Activated T-helper 1 cell treated with anti-CD3 and anti-CD28 coated beads, Interleukin-12 subunit alpha, Interleukin-12 subunit beta, Interleukin-2, Interleukin-4 antibody, amounts not matched to agents 30 ng/mL and 10 ng/mL and 1 ng/mL, durations not matched to agents 14 hours and 24 hours and 36 hours (primary cell): Measurements from ENCODE around the gene PPP2R5B. TPM values are rescaled to one million over a fixed set of nuclear protein-coding genes. Genes with fewer than 3 reads are reported as not detected.

Source experiments
- DNase-seq: peaks from one replicate; pipeline ENCODE4 v3.0.0; 2021; ENCODE audit warnings: low spot score
- H3K27ac Mint-ChIP-seq: one replicate; pipeline ENCODE4 v1.8.0; 2021; ENCODE audit warnings: mild to moderate bottlenecking, mixed read lengths
- H3K27me3 Mint-ChIP-seq: one replicate; pipeline ENCODE4 v1.8.0; 2022; ENCODE audit warnings: mild to moderate bottlenecking, moderate library complexity, mixed read lengths; ENCODE audit not compliant: insufficient read depth
- H3K36me3 Mint-ChIP-seq: one replicate; pipeline ENCODE4 v1.8.0; 2021; ENCODE audit warnings: low read depth, mixed read lengths
- H3K4me1 Mint-ChIP-seq: one replicate; pipeline ENCODE4 v1.8.0; 2021; ENCODE audit warnings: low read depth, mixed read lengths
- H3K4me3 Mint-ChIP-seq: one replicate; pipeline ENCODE4 v1.8.0; 2021; ENCODE audit warnings: mild to moderate bottlenecking, moderate library complexity, mixed read lengths
- H3K9me3 Mint-ChIP-seq: one replicate; pipeline ENCODE4 v1.8.0; 2021; ENCODE audit warnings: mixed read lengths
- intact Hi-C: fragments of 100-400 bp; cut with micrococcal nuclease; formaldehyde crosslinking; loops from one replicate; pipeline ENCODE4 v1.15.1; 2024
- total RNA-seq: library from RNA; stranded (reverse); gene quantifications from 2 replicates; pipeline ENCODE4 v1.2.3, GENCODE V29; 2022

PPP2R5B gene
- total RNA-seq, 1 donor from 2014 or later, result 7.3 TPM

DNA sequence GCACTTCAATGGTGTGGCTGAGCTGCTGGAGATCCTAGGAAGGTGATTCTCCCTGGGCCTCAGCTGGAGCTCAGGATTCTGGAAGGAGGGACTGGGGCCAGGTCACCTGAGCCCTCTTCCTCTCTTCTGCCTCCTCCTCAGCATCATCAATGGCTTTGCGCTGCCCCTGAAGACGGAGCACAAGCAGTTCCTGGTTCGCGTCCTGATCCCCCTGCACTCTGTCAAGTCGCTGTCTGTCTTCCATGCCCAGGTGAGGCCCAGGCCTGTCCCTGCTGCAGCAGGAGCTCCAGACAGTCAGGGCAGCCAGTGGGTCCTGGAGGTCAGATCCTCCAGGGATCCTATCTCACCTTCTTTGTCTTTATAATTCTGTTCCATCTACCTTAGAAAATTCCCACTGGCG, 5.9 kb downstream of the PPP2R5B start:
- intact Hi-C loops, result no loop called here
- peaks cover 27% of the 10 kb centered on the region for H3K36me3 Mint-ChIP-seq
- no peaks in the 10 kb centered on the region for H3K27me3 Mint-ChIP-seq
- DNase-seq, result no peak
- peaks cover 10% of the 10 kb centered on the region for H3K4me1 Mint-ChIP-seq
- no peaks in the 10 kb centered on the region for H3K9me3 Mint-ChIP-seq
- no peak overlapping the region for H3K27ac Mint-ChIP-seq
- no peak overlapping the region for H3K4me3 Mint-ChIP-seq

DNA sequence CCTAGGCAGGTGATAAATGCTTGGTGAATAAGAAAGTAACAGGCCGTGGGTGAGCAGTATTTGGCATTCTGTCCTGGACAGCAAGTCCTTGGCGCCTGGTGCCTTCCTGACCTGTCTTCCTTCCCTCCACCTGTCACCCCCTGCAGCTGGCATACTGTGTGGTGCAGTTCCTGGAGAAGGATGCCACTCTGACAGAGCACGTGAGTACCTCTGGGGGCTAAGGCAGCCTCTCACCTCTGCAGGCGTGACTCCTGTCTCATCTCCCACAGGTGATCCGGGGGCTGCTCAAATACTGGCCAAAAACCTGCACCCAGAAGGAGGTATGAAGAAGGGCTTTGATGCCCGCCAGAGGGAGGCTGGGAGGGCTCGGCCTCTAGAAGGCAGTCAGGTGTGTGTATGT, 6.8 kb downstream of the PPP2R5B start:
- H3K36me3 Mint-ChIP-seq, result peaks cover 27% of the 10 kb centered on the region

DNA sequence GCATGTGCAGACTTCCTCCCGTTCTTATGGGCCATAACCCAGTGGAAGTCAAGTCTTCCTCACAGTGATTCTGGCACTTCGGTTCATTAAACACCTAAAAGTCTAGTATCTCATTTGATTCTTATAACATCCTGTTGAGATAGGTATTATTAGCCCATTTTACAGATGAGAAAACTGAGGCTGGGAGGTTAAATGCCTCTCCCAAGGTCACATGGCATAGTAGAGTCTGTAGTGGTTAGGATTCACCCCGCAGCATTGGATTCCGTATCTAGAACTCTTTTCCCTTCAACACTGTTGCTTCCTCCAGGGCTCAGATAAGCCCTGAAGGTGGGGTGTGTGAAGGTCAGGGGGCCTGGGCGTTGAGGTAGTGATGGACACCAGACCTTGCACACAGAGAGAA, 7.8 kb downstream of the PPP2R5B start:
- no peak overlapping the region for H3K27ac Mint-ChIP-seq
- peaks cover 21% of the 10 kb centered on the region for H3K36me3 Mint-ChIP-seq
- H3K4me1 Mint-ChIP-seq, result peaks cover under 1% of the 10 kb centered on the region
- no peaks in the 10 kb centered on the region for H3K9me3 Mint-ChIP-seq
- H3K27me3 Mint-ChIP-seq, result no peaks in the 10 kb centered on the region
- no peak overlapping the region for H3K4me3 Mint-ChIP-seq
- intact Hi-C loops, result no loop called here
- no peak for DNase-seq

More for the DNA sequence above, 6.8 kb downstream of the PPP2R5B start:
- Mint-ChIP-seq H3K27me3 (no peaks in the 10 kb centered on the region), H3K9me3 (no peaks in the 10 kb centered on the region), H3K27ac (no peak overlapping the region), H3K4me3 (no peak overlapping the region), H3K4me1 (peaks cover 6% of the 10 kb centered on the region)
- intact Hi-C loops, result no loop called here
- DNase-seq, result no peak

DNA sequence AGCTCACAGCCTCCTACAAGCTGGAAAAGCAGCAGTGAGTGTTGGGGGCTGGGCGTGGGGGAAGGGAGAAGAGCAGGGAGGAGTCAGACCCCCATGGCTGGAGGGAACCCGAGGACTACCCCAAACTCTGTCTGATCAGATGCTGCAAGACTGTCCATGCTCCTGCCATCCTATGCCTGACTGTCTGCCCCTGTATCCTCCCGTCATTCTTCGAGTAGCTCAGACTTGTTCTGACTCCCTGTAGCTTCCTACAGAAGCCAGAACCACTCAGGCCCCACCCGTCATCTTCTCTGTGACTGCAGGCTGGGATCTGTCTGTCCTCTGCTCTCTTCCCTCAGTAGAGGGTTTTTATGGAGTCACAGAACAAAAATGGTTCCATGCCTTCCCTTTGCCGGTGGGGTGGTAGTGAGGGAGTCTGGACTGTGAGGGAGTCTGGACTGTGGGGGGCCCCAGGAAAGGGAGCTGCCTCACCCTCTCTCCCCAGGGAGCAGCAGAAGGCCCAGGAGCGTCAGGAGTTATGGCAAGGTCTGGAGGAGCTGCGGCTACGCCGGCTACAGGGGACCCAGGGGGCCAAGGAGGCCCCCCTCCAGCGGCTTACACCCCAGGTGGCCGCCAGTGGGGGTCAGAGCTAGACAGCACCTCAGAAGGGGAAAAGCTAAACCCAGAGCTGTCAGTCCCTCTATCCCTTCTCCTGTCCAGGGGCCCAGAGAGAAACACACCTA, 8.9 kb downstream of the PPP2R5B start:
- intact Hi-C loops, result no loop called here
- Mint-ChIP-seq H3K27me3 (no peaks in the 10 kb centered on the region), H3K4me3 (no peak overlapping the region), H3K9me3 (no peaks in the 10 kb centered on the region), H3K36me3 (peaks cover 17% of the 10 kb centered on the region), H3K27ac (no peak overlapping the region), H3K4me1 (no peaks in the 10 kb centered on the region)
- DNase-seq, result no peak

- DNase-seq, result no peak
- intact Hi-C loops, result no loop called here
- Mint-ChIP-seq H3K27ac (no peak overlapping the region), H3K4me3 (no peak overlapping the region), H3K27me3 (peaks cover 2% of the 10 kb centered on the region), H3K36me3 (peaks cover 17% of the 10 kb centered on the region), H3K4me1 (no peaks in the 10 kb centered on the region), H3K9me3 (no peaks in the 10 kb centered on the region)
These were observed 9.6 kb downstream of the PPP2R5B start for GRCh38 chr11:64933935-64934681.

DNA sequence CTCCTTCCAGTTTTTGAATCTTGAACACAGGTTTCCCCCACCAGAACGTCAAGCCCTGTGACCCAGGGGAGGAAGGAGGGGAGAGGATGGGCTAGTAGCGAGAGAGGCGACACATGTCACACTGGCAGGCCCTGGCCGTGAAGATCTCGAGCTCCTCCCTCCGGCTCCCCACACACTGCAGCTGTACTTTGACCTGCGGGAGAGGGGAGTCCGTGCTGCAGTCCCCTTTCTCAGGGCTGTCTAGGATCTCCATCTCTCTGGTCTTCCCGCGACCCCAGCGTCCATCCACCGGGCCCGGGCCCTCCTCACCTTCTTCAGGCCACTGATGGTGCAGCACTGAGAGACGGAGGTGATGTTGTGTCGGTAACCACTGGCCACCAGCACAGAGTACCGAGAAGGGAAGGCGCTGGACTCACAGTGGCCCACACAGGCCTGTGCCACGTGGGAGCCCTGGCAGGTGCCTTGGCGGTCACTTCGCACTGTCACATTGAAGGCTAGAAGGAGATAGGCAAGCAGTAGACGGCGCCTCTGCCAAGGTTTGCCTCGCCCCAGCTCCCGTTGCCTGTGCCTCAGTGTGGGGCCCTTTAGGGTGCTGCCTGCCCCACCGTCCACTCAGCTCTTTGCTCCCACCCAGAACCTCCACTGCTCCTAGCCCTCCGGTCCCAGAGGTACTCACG, 10.3 kb downstream of the PPP2R5B start:
- no peak overlapping the region for H3K27ac Mint-ChIP-seq
- peaks cover 16% of the 10 kb centered on the region for H3K36me3 Mint-ChIP-seq
- intact Hi-C loops, result no loop called here
- H3K27me3 Mint-ChIP-seq, result peaks cover 2% of the 10 kb centered on the region
- no peak for DNase-seq
- H3K4me3 Mint-ChIP-seq, result no peak overlapping the region
- H3K9me3 Mint-ChIP-seq, result no peaks in the 10 kb centered on the region
- no peaks in the 10 kb centered on the region for H3K4me1 Mint-ChIP-seq

GRCh38 chr11:64935359-64936081, 11.0 kb downstream of the PPP2R5B start, which contains the start of gene GPHA2:
TSS of gene GPHA2 (minus strand) at chr11:64935893. CDS start at chr11:64935460, 433 bp downstream.
- H3K9me3 Mint-ChIP-seq, result no peaks in the 10 kb centered on the region
- no peak within 1 kb of the TSS for H3K27ac Mint-ChIP-seq
- no peak for DNase-seq
- no peaks in the 10 kb centered on the region for H3K4me1 Mint-ChIP-seq
- H3K36me3 Mint-ChIP-seq, result peaks cover 10% of the 10 kb centered on the region
- intact Hi-C loops, result no loop called here
- no peak within 1 kb of the TSS for H3K4me3 Mint-ChIP-seq
- H3K27me3 Mint-ChIP-seq, result peaks cover 4% of the 10 kb centered on the region

DNA sequence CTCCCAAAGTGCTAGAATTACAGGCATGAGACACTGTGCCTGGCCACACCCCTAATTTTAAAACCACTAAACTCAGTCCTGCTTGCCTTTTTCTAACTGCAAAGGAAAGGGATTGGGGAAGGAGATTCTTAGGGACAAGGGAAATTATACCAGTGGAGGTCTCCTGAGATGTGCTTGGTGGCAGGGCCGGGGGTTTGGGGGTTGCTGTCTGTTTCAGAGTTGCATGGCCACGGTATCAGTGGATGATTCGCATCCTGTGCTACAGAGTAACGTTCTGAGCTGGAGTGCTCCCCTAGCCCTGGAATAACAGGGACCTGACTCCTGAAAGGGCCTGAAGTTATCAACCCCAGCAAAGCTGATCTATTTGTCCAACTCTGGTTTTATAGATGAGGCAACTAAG, 12.1 kb downstream of the PPP2R5B start:
- Mint-ChIP-seq H3K27me3 (peaks cover 9% of the 10 kb centered on the region), H3K36me3 (peaks cover 3% of the 10 kb centered on the region), H3K4me1 (no peaks in the 10 kb centered on the region), H3K4me3 (no peak overlapping the region), H3K27ac (no peak overlapping the region), H3K9me3 (no peaks in the 10 kb centered on the region)
- no peak for DNase-seq
- intact Hi-C loops, result no loop called here

GRCh38 chr11:64947208-64947814, 22.8 kb downstream of the PPP2R5B start:
- intact Hi-C loops, result no loop called here
- Mint-ChIP-seq H3K4me3 (no peak overlapping the region), H3K27me3 (peaks cover 33% of the 10 kb centered on the region), H3K27ac (no peak overlapping the region), H3K4me1 (no peaks in the 10 kb centered on the region), H3K36me3 (no peaks in the 10 kb centered on the region), H3K9me3 (no peaks in the 10 kb centered on the region)
- no peak for DNase-seq

DNA sequence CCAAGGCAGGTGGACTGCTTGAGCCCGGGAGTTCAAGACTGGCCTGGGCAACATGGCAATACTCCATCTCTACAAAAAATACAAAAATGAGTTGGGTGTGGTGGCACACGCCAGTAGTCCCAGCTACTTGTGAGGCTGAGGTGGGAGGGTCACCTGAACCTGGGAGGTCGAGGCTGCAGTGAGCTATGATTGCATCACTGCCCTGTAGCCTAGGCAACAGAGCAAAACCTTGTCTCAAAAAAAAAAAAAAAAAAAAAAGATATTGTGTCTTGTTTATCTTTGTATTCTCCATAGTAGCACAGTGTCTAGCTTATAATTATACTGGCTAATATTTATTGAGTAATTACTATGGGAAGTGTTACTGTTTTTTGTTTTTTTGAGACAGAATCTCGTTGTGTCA, 27.0 kb downstream of the PPP2R5B start:
- Mint-ChIP-seq H3K4me3 (no peak overlapping the region), H3K27me3 (peaks cover 21% of the 10 kb centered on the region), H3K36me3 (no peaks in the 10 kb centered on the region), H3K27ac (no peak overlapping the region), H3K4me1 (no peaks in the 10 kb centered on the region), H3K9me3 (no peaks in the 10 kb centered on the region)
- intact Hi-C loops, result no loop called here
- no peak for DNase-seq

GRCh38 chr11:64954201-64954600, 29.7 kb downstream of the PPP2R5B start:
- Mint-ChIP-seq H3K9me3 (no peaks in the 10 kb centered on the region), H3K4me1 (no peaks in the 10 kb centered on the region), H3K4me3 (no peak overlapping the region), H3K27ac (no peak overlapping the region), H3K27me3 (peaks cover 16% of the 10 kb centered on the region), H3K36me3 (no peaks in the 10 kb centered on the region)
- no peak for DNase-seq
- intact Hi-C loops, result no loop called here

DNA sequence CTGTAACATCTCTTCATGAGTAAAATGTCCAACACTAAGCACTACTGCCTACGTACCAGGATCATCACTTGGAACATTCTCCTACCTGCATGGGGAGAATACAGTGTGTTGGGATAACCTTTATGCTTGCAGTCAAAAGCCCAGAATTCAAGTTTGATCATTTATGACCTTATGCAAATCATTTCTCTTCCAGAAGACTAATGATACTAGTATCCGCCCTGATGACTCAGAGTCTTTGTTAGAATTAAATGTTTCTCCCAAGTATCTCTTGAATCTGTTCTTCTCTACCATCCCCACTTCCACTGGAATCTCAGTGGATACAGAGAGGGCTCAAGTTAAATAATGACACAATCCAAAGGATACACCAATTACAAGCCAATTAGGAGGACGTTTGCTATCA, 35.0 kb downstream of the PPP2R5B start:
- DNase-seq, result no peak
- intact Hi-C loops, result no loop called here
- no peak overlapping the region for H3K27ac Mint-ChIP-seq
- H3K4me1 Mint-ChIP-seq, result no peaks in the 10 kb centered on the region
- peaks cover 16% of the 10 kb centered on the region for H3K27me3 Mint-ChIP-seq
- H3K9me3 Mint-ChIP-seq, result no peaks in the 10 kb centered on the region
- H3K4me3 Mint-ChIP-seq, result no peak overlapping the region
- H3K36me3 Mint-ChIP-seq, result no peaks in the 10 kb centered on the region
